ENCODE measurements around the gene NRM.
"Not testable (repeated sequence)": the region's sequence is repeated elsewhere in the genome, so short reads cannot be mapped to it uniquely, and the experiment has no call there.

The NRM gene

GRCh38 chr6:30726506-30727413, 36.0 kb upstream of the NRM start:
- DNase-seq (ENCODE audit: insufficient read length, low spot score) (no peak), FAIRE-seq (no peak)
- TF ChIP-seq PAX5 (IDR thresholded peaks at IDR 0.05; ENCODE audit: insufficient read depth, low read length, severe bottlenecking) (no peak), POLR2A (IDR thresholded peaks at IDR 0.05; ENCODE audit: low read depth, low read length) (no peak), POLR2AphosphoS5 (IDR thresholded peaks at IDR 0.05; ENCODE audit: low read depth, low read length) (no peak), POU2F2 (IDR thresholded peaks at IDR 0.05; ENCODE audit: low read depth, low read length) (no peak), TAF1 (IDR thresholded peaks at IDR 0.05; ENCODE audit: low read depth, low read length) (no peak), SPI1 (IDR thresholded peaks at IDR 0.05; ENCODE audit: low read depth, low read length) (no peak)

- no peak for FAIRE-seq
- TF ChIP-seq POU2F2 (IDR thresholded peaks at IDR 0.05; ENCODE audit: low read depth, low read length): peak; percentile 74
- no peak for TF ChIP-seq SPI1 (IDR thresholded peaks at IDR 0.05; ENCODE audit: low read depth, low read length)
- TF ChIP-seq POLR2AphosphoS5 (IDR thresholded peaks at IDR 0.05; ENCODE audit: low read depth, low read length): peak; percentile 86
- TF ChIP-seq PAX5 (IDR thresholded peaks at IDR 0.05; ENCODE audit: insufficient read depth, low read length, severe bottlenecking): no peak
- TF ChIP-seq TAF1 (IDR thresholded peaks at IDR 0.05; ENCODE audit: low read depth, low read length): 0 out of 2 replicates have a peak, but pooled peaks have one; percentile 16
- peak; percentile 89 for TF ChIP-seq POLR2A (IDR thresholded peaks at IDR 0.05; ENCODE audit: low read depth, low read length)
- DNase-seq (ENCODE audit: insufficient read length, low spot score): no peak
Observed at GRCh38 chr6:30725713-30726505, 35.1 kb upstream of the NRM start.

GRCh38 chr6:30724906-30725667, 34.3 kb upstream of the NRM start:
- no peak for DNase-seq (ENCODE audit: insufficient read length, low spot score)
- peak; percentile 83 for TF ChIP-seq POLR2AphosphoS5 (IDR thresholded peaks at IDR 0.05; ENCODE audit: low read depth, low read length)
- TF ChIP-seq TAF1 (IDR thresholded peaks at IDR 0.05; ENCODE audit: low read depth, low read length): no peak
- TF ChIP-seq POU2F2 (IDR thresholded peaks at IDR 0.05; ENCODE audit: low read depth, low read length): peak; percentile 7; the same call in 1 of the 2 replicates
- TF ChIP-seq PAX5 (IDR thresholded peaks at IDR 0.05; ENCODE audit: insufficient read depth, low read length, severe bottlenecking): no peak
- no peak for TF ChIP-seq SPI1 (IDR thresholded peaks at IDR 0.05; ENCODE audit: low read depth, low read length)
- peak; percentile 70 for TF ChIP-seq POLR2A (IDR thresholded peaks at IDR 0.05; ENCODE audit: low read depth, low read length)
- FAIRE-seq: no peak

- FAIRE-seq: not testable (repeated sequence)
Observed at GRCh38 chr6:30723843-30724741, 33.3 kb upstream of the NRM start.

DNA sequence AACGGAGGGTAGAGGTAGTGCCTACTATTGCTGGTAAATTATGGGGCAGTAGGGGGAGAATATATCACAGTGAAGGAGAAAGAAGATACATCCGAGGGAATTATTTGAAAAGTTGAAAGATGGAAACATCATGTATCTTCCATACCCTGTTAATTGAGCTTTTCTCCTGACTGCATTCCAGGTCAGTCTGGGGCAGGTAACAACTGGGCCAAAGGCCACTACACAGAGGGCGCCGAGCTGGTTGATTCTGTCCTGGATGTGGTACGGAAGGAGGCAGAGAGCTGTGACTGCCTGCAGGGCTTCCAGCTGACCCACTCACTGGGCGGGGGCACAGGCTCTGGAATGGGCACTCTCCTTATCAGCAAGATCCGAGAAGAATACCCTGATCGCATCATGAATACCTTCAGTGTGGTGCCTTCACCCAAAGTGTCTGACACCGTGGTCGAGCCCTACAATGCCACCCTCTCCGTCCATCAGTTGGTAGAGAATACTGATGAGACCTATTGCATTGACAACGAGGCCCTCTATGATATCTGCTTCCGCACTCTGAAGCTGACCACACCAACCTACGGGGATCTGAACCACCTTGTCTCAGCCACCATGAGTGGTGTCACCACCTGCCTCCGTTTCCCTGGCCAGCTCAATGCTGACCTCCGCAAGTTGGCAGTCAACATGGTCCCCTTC, 32.5 kb upstream of the NRM start:
- 0 out of 2 replicates have a peak, but pooled peaks have one; percentile 23 for TF ChIP-seq POLR2A (IDR thresholded peaks at IDR 0.05; ENCODE audit: low read depth, low read length)
- FAIRE-seq; DNase-seq (ENCODE audit: insufficient read length, low spot score): not testable (repeated sequence)

More at GRCh38 chr6:30723843-30724741, 33.3 kb upstream of the NRM start:
- not testable (repeated sequence) for DNase-seq (ENCODE audit: insufficient read length, low spot score)

GRCh38 chr6:30722280-30723112, 31.7 kb upstream of the NRM start:
- FAIRE-seq (peak; percentile 76), DNase-seq (ENCODE audit: insufficient read length, low spot score) (no peak)
- TF ChIP-seq POLR2A (IDR thresholded peaks at IDR 0.05; ENCODE audit: low read depth, low read length) (no peak), PAX5 (IDR thresholded peaks at IDR 0.05; ENCODE audit: insufficient read depth, low read length, severe bottlenecking) (no peak), POU2F2 (IDR thresholded peaks at IDR 0.05; ENCODE audit: low read depth, low read length) (peak; percentile 41; the same call in 1 of the 2 replicates), POLR2AphosphoS5 (IDR thresholded peaks at IDR 0.05; ENCODE audit: low read depth, low read length) (peak; percentile 55; the same call in 1 of the 2 replicates)

GRCh38 chr6:30722025-30722279, 31.2 kb upstream of the NRM start:
- not testable (repeated sequence) for DNase-seq (ENCODE audit: insufficient read length, low spot score); FAIRE-seq
